ENCODE data around the gene ERFE.

- TF ChIP-seq CTCF (IDR thresholded peaks at IDR 0.05) (no peak), POLR2A (IDR thresholded peaks at IDR 0.05) (no peak)
Observed at GRCh38 chr2:238121511-238122286, 37.1 kb upstream of the ERFE start.

Data from esophagus squamous epithelium (tissue), 4 donors.